Endometrial microvascular endothelial cells (primary cell): ENCODE data around the gene TMEM270. TPM values are rescaled to one million over a fixed set of nuclear protein-coding genes. Genes with fewer than 3 reads are reported as not detected.

Source experiments
- total RNA-seq: library from RNA; depleted of rRNA; stranded (reverse); fragments of >200 nt; gene quantifications from one replicate; pipeline ENCODE4 v1.2.3, GENCODE V29; 2015; ENCODE audit errors: inconsistent ontology term

Gene TMEM270
- total RNA-seq, 1 donor from 2014 or later, result not detected

Other genes with a start within 250 kb of the TMEM270 start
- gene MLXIPL, start 236.6 kb upstream of the TMEM270 start, total RNA-seq, result not detected
- not detected for gene VPS37D, start 193.3 kb upstream of the TMEM270 start, total RNA-seq
- gene DNAJC30, start 177.7 kb upstream of the TMEM270 start, total RNA-seq, result 5.0 TPM
- gene BUD23, start 177.6 kb upstream of the TMEM270 start, total RNA-seq, result 72.6 TPM
- gene STX1A, start 141.5 kb upstream of the TMEM270 start, total RNA-seq, result 6.2 TPM
- 23.7 TPM for gene ABHD11, start 122.4 kb upstream of the TMEM270 start, total RNA-seq
- not detected for gene CLDN3, start 90.9 kb upstream of the TMEM270 start, total RNA-seq
- 0.84 TPM for gene CLDN4, start 30.2 kb upstream of the TMEM270 start, total RNA-seq
- 3.6 TPM for gene METTL27, start 18.6 kb upstream of the TMEM270 start, total RNA-seq
- gene ELN, start 167.0 kb downstream of the TMEM270 start, total RNA-seq, result not detected
- gene LIMK1, start 222.6 kb downstream of the TMEM270 start, total RNA-seq, result 51.8 TPM